Skeletal muscle cell (primary cell): ENCODE data around the gene LAIR1.
"Not testable (repeated sequence)": the region's sequence is repeated elsewhere in the genome, so short reads cannot be mapped to it uniquely, and the experiment has no call there.

Experiments used
- DNase-seq: peaks from one replicate; pipeline ENCODE4 v3.0.0-alpha.2; 2010; ENCODE audit warnings: low read depth
- H3K4me3 ChIP-seq: 2 replicates; pipeline ENCODE4 v1.5.1; 2011; ENCODE audit warnings: low read depth, mild to moderate bottlenecking, control low read depth, low read length, moderate library complexity

LAIR1 gene

GRCh38 chr19:54364775-54365257 is at the start of gene LAIR1:
Gene LAIR1, minus strand, starts transcription at chr19:54364931. Its CDS starts 127 bp downstream, at chr19:54364804.
- DNase-seq = no peak

GRCh38 chr19:54414156-54414555 is 49.4 kb upstream of the LAIR1 start:
- no peak overlapping the region for H3K4me3 ChIP-seq
- DNase-seq = no peak

More at GRCh38 chr19:54364775-54365257, at the start of gene LAIR1:
- H3K4me3 ChIP-seq = no peak within 1 kb of the TSS

GRCh38 chr19:54412877-54413276 is 48.1 kb upstream of the LAIR1 start:
- H3K4me3 ChIP-seq = no peak overlapping the region
- DNase-seq = no peak

- H3K4me3 ChIP-seq = no peak overlapping the region
- DNase-seq = no peak
Observed at GRCh38 chr19:54411033-54411432, 46.3 kb upstream of the LAIR1 start.

GRCh38 chr19:54408456-54409026 is 43.8 kb upstream of the LAIR1 start:
- DNase-seq = no peak

GRCh38 chr19:54407780-54408179 is 43.0 kb upstream of the LAIR1 start:
- no peak overlapping the region for H3K4me3 ChIP-seq
- DNase-seq = no peak

More at GRCh38 chr19:54408456-54409026, 43.8 kb upstream of the LAIR1 start:
- H3K4me3 ChIP-seq = no peak overlapping the region

- H3K4me3 ChIP-seq = no peak overlapping the region
- DNase-seq = no peak
Observed at GRCh38 chr19:54405628-54406027, 40.9 kb upstream of the LAIR1 start.

GRCh38 chr19:54403054-54403453 is 38.3 kb upstream of the LAIR1 start:
- no peak overlapping the region for H3K4me3 ChIP-seq
- DNase-seq = no peak

GRCh38 chr19:54400913-54401312 is 36.2 kb upstream of the LAIR1 start:
- no peak for DNase-seq
- H3K4me3 ChIP-seq = no peak overlapping the region

- H3K4me3 ChIP-seq = no peak overlapping the region
- no peak for DNase-seq
Observed at GRCh38 chr19:54399189-54399588, 34.5 kb upstream of the LAIR1 start.

- DNase-seq = no peak
- no peak overlapping the region for H3K4me3 ChIP-seq
Observed at GRCh38 chr19:54395685-54396084, 31.0 kb upstream of the LAIR1 start.

- no peak for DNase-seq
- H3K4me3 ChIP-seq = no peak overlapping the region
Observed at GRCh38 chr19:54393381-54393780, 28.6 kb upstream of the LAIR1 start.

GRCh38 chr19:54392105-54392504 is 27.4 kb upstream of the LAIR1 start:
- DNase-seq = no peak
- no peak overlapping the region for H3K4me3 ChIP-seq

- no peak overlapping the region for H3K4me3 ChIP-seq
- DNase-seq = no peak
Observed at GRCh38 chr19:54391589-54392061, 26.9 kb upstream of the LAIR1 start.

- H3K4me3 ChIP-seq = no peak overlapping the region
- peak; percentile 18 for DNase-seq
Observed at GRCh38 chr19:54390942-54391577, 26.3 kb upstream of the LAIR1 start.

- no peak for DNase-seq
- no peak overlapping the region for H3K4me3 ChIP-seq
Observed at GRCh38 chr19:54389553-54389952, 24.8 kb upstream of the LAIR1 start.

- H3K4me3 ChIP-seq = peak overlapping the region; percentile 33
- DNase-seq = no peak
Observed at GRCh38 chr19:54388802-54389139, 24.0 kb upstream of the LAIR1 start.

- no peak for DNase-seq
- peak overlapping the region; percentile 33 for H3K4me3 ChIP-seq
Observed at GRCh38 chr19:54387991-54388801, 23.5 kb upstream of the LAIR1 start.

- DNase-seq = no peak
- H3K4me3 ChIP-seq = no peak overlapping the region
Observed at GRCh38 chr19:54383330-54383729, 18.6 kb upstream of the LAIR1 start.

- H3K4me3 ChIP-seq, DNase-seq: not testable (repeated sequence)
Observed at GRCh38 chr19:54382041-54382440, 17.3 kb upstream of the LAIR1 start.
